COR-L47 (cell line): ENCODE data around the gene ZNF586.
"Not testable (repeated sequence)": the region's sequence is repeated elsewhere in the genome, so short reads cannot be mapped to it uniquely, and the experiment has no call there.

Experiments used
- DNase-seq: peaks from one replicate; lab custom pipeline; 2025; lab: John Stamatoyannopoulos, UW

Gene ZNF586

GRCh38 chr19:57769345-57770131, at the start of gene ZNF586:
TSS of gene ZNF586 (plus strand) at chr19:57769676. CDS start at chr19:57769843, 167 bp downstream.
- DNase-seq = peak; percentile 88

- DNase-seq = peak; percentile 48
These were observed 49.5 kb upstream of the ZNF586 start for GRCh38 chr19:57719901-57720519.

- DNase-seq = no peak
These were observed 48.6 kb upstream of the ZNF586 start for GRCh38 chr19:57720878-57721277.

GRCh38 chr19:57738320-57738719, 31.2 kb upstream of the ZNF586 start:
- DNase-seq = peak; percentile 7

GRCh38 chr19:57738770-57739169, 30.7 kb upstream of the ZNF586 start:
- not testable (repeated sequence) for DNase-seq

GRCh38 chr19:57746580-57747471, 22.6 kb upstream of the ZNF586 start, which contains the start of gene ZNF776:
TSS of gene ZNF776 (plus strand) at chr19:57746815. CDS start at chr19:57747059, 244 bp downstream.
- peak; percentile 83 for DNase-seq

GRCh38 chr19:57747472-57747807, 22.0 kb upstream of the ZNF586 start:
- no peak for DNase-seq

- no peak for DNase-seq
These were observed 21.4 kb upstream of the ZNF586 start for GRCh38 chr19:57748029-57748428.

GRCh38 chr19:57754091-57754673, 15.3 kb upstream of the ZNF586 start:
- no peak for DNase-seq

- DNase-seq = no peak
These were observed 14.4 kb upstream of the ZNF586 start for GRCh38 chr19:57755031-57755430.

- no peak for DNase-seq
These were observed 11.5 kb upstream of the ZNF586 start for GRCh38 chr19:57757941-57758340.

GRCh38 chr19:57759096-57759495, 10.4 kb upstream of the ZNF586 start:
- no peak for DNase-seq

GRCh38 chr19:57771417-57771816, 1.9 kb downstream of the ZNF586 start:
- no peak for DNase-seq

- no peak for DNase-seq
These were observed 4.0 kb downstream of the ZNF586 start for GRCh38 chr19:57773488-57773887.

- no peak for DNase-seq
These were observed 7.4 kb downstream of the ZNF586 start for GRCh38 chr19:57776764-57777296.

- DNase-seq = no peak
These were observed 8.9 kb downstream of the ZNF586 start for GRCh38 chr19:57778336-57778735.

GRCh38 chr19:57779220-57779845, 9.9 kb downstream of the ZNF586 start:
- DNase-seq = no peak

GRCh38 chr19:57786286-57786685, 16.8 kb downstream of the ZNF586 start:
- no peak for DNase-seq

- no peak for DNase-seq
These were observed 17.4 kb downstream of the ZNF586 start for GRCh38 chr19:57786906-57787305.

GRCh38 chr19:57788114-57788692, 18.7 kb downstream of the ZNF586 start:
- DNase-seq = no peak

GRCh38 chr19:57789288-57789687, 19.8 kb downstream of the ZNF586 start:
- no peak for DNase-seq
